Pons (tissue), 1 donor: ENCODE results near the gene TPH2.

Experiments
- DNase-seq: peaks from one replicate; pipeline ENCODE4 v3.0.0-alpha.2; 2016; ENCODE audit warnings: low spot score

Gene TPH2

DNA sequence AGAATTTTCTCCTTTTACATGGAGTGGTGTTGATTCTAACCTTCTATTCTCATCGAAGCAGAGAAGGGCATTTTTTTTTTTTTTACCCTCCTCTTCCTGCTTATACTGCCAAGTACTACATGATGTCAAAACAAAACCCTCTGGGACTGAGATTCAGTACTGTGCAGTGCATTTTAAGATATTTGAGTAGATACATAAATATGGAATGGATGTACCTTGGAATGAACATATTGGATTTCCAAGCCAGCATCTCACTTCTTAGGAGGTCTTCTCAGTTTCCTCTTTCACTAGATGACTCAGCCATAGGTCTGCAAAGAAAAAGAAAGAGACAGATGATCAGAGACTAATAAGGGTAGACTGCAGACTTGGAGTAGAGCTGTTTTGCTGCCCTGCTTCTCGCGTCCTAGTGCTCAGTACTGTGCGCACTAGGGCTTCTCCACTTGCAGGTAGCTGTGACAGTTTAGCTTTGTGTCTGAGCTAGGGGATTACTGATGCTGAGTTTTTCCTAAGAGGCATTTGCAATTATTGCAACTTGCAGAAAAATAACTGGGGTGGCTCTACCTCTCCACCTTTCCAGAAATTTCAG is 20.4 kb downstream of the TPH2 start:
- no peak for DNase-seq

DNA sequence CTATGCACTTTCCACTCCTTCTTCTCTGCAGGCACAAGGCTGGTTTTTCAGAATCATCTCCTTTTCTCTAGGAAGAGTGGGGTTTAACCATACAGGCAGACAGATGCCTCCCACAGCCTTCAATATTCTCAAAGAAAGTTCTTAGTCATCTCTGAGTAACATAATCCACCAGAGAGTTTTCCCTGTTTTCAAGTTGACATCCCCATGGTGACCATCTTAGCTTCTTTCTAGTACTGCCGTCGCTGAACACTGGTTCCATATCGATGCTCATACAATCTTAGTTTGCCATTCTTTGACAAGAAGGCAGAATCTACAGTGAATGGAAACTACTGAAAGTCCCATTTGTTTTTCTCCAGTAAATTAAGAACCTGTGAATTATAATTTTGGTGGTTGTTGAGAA is 28.6 kb downstream of the TPH2 start:
- no peak for DNase-seq

- no peak for DNase-seq
These were observed 30.7 kb downstream of the TPH2 start for GRCh38 chr12:71969330-71969729.

DNA sequence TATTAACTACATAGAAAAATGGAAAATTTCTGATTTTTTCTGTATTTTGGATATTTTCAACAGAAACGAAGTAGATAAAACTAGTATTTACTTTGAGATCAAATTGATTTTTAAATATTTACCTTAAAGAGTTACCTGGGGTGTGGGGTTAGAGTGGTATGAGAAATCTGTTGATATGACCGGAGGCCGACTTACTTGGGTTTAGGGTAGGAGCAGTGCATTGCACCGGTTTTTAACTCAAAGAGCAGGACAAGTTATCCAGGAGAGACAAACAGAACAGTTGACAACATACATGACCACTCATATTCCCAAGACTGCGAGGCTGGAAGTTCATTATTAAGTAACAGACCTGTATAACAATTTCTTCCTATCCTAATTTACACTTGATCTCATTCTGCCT is 31.4 kb downstream of the TPH2 start:
- no peak for DNase-seq

DNA sequence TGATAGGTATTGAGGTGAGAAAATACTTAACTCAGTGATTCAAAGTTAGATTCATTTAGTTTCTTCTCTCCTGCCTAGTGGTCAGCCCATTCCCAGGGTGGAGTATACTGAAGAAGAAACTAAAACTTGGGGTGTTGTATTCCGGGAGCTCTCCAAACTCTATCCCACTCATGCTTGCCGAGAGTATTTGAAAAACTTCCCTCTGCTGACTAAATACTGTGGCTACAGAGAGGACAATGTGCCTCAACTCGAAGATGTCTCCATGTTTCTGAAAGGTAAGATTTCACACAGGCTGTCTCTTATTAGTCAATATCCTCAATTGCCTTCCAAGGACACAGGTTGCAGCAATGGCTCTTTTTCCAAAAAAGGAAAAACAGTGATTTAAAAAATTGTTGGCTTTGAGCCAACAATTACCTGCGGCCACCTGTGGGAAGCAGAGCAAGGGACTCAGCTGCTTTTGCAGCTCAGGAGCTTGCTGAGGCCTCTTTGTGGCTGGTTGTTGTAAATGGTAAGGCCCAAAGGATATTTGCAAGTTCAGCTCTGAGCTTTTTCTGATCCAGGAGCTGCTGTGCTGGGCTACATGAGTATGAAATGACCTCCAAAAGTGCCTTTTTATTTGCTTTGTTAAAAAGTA is 33.9 kb downstream of the TPH2 start:
- DNase-seq = no peak

- no peak for DNase-seq
These were observed 35.0 kb downstream of the TPH2 start for GRCh38 chr12:71973687-71974086.

- peak; percentile 5 for DNase-seq
These were observed 41.9 kb downstream of the TPH2 start for GRCh38 chr12:71980538-71980937.

DNA sequence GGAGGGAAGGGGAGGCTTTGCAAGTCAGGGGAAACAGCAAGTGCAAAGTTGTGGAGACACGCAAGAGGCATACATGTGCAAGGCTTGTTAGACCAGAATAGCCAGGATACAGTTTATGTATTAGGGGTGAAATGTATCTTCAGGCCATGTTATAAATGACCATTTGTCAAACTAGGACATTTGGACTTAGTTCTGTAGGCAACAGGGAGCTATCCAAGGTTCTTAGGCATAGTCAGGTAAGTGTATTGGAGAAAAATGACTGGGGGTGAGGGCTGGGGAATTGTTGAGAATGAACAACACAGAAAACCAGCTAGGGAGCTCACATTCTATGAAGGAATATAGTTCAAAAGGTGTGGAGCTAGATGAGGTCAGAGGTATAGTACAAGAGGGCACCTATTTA is 42.5 kb downstream of the TPH2 start:
- no peak for DNase-seq

GRCh38 chr12:71994715-71995114 is 56.1 kb downstream of the TPH2 start:
- DNase-seq = no peak

- DNase-seq = no peak
These were observed 61.1 kb downstream of the TPH2 start for GRCh38 chr12:71999795-72000194.

DNA sequence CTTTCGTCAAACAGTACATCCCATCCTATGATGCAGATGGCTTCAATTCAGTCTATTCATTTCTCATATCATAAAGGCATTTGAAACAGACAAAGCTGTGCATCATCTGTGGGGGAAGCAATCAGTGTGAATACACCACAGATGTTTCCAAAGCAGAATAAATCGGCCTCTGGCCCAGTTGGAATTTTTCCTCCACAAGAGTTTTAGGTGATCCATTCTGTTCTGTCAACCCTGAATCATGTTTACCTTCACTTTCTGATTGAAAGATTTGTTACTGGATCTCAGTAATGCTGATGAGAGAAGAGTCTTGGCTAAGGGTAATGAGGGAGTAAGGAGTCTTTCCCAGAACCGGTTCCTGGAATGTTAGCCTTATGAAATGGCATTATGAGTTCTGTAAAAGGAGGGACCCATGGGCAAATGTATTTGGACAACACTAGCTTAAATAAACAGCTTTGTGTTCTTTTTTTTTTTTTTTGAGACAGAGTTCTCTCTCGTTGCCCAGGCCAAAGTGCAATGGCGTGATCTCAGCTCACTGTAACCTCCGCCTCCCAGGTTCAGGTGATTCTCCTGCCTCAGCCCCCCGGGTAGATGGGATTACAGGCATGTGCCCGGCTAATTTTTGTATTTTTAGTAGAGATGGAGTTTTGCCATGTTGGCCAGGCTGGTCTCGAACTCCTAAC is 62.5 kb downstream of the TPH2 start:
- DNase-seq = no peak

- no peak for DNase-seq
These were observed 68.1 kb downstream of the TPH2 start for GRCh38 chr12:72006766-72007165.

GRCh38 chr12:72010356-72010755 is 71.7 kb downstream of the TPH2 start:
- no peak for DNase-seq

DNA sequence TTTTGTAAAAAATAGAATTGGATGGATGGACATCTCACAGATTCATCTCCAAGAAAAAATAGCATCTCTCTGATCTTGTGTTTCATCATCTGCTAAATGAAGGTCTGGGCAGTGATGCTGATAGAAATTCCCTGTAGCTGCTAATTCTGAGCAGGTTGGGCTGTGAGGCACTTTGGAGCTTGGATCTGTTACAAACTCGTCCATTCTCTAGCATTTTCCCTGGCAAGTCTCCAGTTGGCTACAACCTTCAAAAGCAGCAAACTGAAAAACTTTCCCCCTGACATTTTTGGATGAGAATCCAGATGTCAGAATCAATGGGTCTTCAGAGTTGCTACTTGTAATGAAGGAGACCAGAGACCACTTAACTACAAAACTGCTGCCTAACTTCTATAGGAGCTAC is 72.7 kb downstream of the TPH2 start:
- DNase-seq = no peak

- no peak for DNase-seq
These were observed 74.2 kb downstream of the TPH2 start for GRCh38 chr12:72012874-72013273.

GRCh38 chr12:72015895-72016294 is 77.2 kb downstream of the TPH2 start:
- DNase-seq = no peak

DNA sequence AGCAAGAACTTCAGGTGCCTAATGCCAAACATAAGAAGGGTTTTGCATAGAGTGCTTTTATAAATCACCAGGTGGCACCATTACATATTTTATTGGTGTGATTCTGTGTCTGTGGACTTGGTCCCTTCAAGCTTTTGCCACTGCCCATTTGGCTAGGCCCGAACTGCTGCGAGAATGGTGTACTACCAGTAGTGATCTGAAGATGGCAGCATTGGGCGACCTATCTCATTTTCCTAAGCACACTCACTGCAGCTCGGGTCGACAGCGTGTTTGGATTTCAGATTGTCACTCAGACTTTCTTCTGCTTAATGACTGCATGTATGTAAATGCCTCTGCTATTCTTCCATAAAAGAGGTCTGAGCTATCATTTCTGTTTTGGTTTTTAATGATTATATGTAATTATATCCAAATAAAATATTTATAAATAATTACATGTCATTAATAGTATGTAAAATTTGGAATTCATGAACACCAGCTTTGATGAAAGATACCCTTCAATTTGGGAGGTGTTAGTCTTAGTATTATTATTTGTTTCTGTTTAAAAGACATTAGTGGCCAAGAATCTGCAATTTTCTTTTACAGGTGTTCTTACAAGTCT is 78.5 kb downstream of the TPH2 start:
- DNase-seq = peak; percentile 86

GRCh38 chr12:72018036-72018435 is 79.4 kb downstream of the TPH2 start:
- peak; percentile 10 for DNase-seq

- no peak for DNase-seq
These were observed 86.0 kb downstream of the TPH2 start for GRCh38 chr12:72024613-72025012.

GRCh38 chr12:72025524-72025923 is 86.9 kb downstream of the TPH2 start:
- DNase-seq = no peak

- DNase-seq = no peak
These were observed 90.3 kb downstream of the TPH2 start for GRCh38 chr12:72028966-72029365.

DNA sequence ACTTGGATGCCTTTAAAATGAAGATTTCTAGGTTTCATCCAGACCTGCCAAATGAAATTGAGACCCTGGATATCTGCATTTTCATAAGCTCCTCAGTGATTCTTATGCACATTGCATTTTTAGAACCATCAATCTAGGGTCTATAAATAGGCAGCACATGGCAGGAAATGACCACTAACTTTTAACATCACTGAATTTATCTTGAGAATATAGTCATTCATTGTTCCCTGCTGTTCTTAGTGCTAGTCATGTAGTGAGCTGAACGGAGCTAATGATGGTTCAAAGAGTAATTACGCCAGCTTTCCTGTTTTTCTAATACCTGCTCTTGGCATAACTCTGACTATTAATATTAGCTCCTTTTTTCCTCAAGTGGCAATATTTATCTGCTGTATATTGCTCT is 91.6 kb downstream of the TPH2 start:
- no peak for DNase-seq

DNA sequence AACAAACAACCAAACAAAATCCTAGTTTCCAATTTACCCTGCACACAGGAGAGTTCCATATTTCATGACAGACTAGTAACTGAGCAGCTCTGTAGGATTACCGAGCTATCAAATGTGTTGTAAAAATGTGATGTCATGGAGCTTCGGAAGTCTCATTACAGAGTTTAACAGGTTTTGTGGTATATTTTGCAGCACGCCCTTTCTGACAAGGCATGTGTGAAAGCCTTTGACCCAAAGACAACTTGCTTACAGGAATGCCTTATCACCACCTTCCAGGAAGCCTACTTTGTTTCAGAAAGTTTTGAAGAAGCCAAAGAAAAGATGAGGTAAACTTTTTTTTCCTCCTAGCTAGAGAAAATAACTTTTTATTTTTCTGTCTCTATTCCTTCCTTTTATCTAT is 92.4 kb downstream of the TPH2 start:
- DNase-seq = no peak
